22Rv1 (cell line): ENCODE results near the gene DCTN3.

ENCODE experiments used
- H3K27ac ChIP-seq: fragments of 450-650 bp; 2 replicates; pipeline ENCODE4 v1.5.1; 2017
- CTCF ChIP-seq: fragments of 450-650 bp; IDR thresholded peaks from 2 replicates; pipeline ENCODE4 v1.5.1; 2017; ENCODE audit warnings: mild to moderate bottlenecking
- ZFX ChIP-seq: fragments of 450-650 bp; IDR thresholded peaks from 2 replicates; pipeline ENCODE4 v1.6.1; 2017; ENCODE audit warnings: antibody characterized with exemption, borderline replicate concordance

The DCTN3 gene

GRCh38 chr9:34628656-34629490 lies 8.6 kb upstream of the DCTN3 start, which contains the start of gene ARID3C:
TSS of gene ARID3C (minus strand) at chr9:34629066. CDS start at chr9:34628014, 1,052 bp downstream.
- no peak within 1 kb of the TSS for H3K27ac ChIP-seq
- TF ChIP-seq CTCF, result peak; percentile 43
- no peak for TF ChIP-seq ZFX

GRCh38 chr9:34627716-34628655 lies 7.7 kb upstream of the DCTN3 start:
- TF ChIP-seq CTCF (no peak), ZFX (no peak)
- H3K27ac ChIP-seq, result no peak overlapping the region

GRCh38 chr9:34625186-34625486 lies 4.8 kb upstream of the DCTN3 start:
- H3K27ac ChIP-seq, result no peak overlapping the region
- TF ChIP-seq CTCF (no peak), ZFX (no peak)

- no peak overlapping the region for H3K27ac ChIP-seq
Observed at GRCh38 chr9:34624475-34625185, 4.3 kb upstream of the DCTN3 start.

GRCh38 chr9:34623374-34624235 lies 3.3 kb upstream of the DCTN3 start:
- no peak for TF ChIP-seq ZFX
- no peak for TF ChIP-seq CTCF
- no peak overlapping the region for H3K27ac ChIP-seq

More at GRCh38 chr9:34624475-34625185, 4.3 kb upstream of the DCTN3 start:
- TF ChIP-seq CTCF (no peak), ZFX (no peak)

- TF ChIP-seq ZFX (no peak), CTCF (no peak)
- H3K27ac ChIP-seq, result no peak overlapping the region
Observed at GRCh38 chr9:34615132-34615531, 5.2 kb downstream of the DCTN3 start.
